GM04504 (cell line): ENCODE data around the gene SPNS2.
A peak's percentile ranks its signal among the peaks of the same experiment; 100 is the strongest.

Experiments
- DNase-seq: peaks from one replicate; pipeline ENCODE4 v3.0.0-alpha.2; 2012; ENCODE audit warnings: low read depth

The SPNS2 gene

DNA sequence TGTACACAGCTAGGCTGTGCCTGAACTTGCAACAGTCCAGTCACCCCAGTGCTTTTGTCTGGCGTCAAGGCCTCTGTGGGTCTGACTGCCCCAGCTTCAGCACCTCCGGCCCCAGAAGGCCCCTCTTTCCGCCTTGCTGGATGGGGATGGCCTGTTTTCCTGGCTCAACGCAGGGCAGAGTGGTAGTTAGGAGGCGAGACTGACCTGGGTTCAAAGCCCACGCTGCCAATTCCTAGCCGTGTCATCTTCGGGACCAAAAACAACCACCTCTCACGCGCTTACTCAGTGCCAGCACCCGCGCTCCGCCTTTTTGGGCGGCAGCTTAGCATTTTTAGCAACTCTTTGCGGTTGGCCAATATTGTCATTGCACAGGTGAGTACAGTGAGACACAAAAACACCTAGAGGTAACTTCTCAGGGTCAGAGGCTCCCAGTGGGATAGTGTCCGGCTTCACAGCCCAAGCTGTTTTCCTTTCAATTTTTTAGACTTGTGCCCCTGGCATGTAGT, 51.9 kb downstream of the SPNS2 start:
- DNase-seq, result no peak

DNA sequence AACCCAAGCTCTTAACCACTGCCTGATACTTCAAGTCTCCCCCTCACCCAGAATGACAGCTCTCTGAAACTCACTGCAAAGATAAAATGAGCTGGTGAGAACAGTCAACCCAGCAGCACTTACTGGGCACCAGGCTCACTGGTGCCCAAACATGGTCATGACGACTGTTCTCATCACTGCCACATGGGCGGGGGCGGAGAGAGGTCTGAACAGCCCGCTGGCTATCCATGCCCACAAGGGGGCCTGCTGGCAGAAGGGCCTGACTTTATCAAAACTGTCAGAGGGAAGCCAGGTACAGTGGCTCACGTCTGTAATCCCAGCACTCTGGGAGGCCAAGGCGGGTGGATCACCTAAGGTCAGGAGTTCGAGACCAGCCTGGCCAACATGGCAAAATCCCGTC, 52.5 kb downstream of the SPNS2 start:
- DNase-seq, result no peak

DNA sequence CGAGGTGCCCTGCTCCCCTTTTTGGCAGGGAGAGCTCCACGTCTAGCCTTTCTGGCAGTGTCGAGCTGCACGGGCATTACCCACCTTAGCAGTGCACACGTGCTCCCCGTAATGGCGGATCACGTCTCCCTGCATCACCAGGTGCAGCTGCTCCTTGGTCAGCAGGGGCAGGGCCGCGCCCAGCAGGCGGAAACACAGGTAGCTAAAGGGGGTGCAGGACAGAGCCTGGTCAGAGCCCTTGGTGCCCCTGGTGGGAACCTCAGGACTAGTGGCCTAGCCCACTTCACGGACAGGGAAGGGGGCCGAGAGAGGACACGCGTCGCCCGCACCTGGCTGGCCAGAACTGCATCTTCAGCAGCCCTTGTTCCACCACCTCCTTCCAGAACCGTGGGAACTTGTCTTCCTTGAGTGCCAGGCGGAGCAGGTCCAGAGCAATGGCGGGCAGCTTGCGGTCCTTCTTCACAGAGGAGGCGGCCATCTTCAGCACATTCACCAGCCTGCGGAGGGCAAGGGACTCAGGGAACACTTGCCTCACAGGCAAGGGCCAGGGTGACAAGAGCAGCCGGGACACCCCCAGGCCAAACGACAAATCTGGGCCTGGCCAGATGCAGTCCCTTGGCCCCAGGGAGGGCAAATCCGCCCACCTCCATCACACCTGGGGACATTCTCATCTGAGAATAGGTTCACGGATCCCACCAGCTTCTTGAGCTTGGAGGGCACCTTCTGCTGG, 53.3 kb downstream of the SPNS2 start:
- DNase-seq, result no peak

DNA sequence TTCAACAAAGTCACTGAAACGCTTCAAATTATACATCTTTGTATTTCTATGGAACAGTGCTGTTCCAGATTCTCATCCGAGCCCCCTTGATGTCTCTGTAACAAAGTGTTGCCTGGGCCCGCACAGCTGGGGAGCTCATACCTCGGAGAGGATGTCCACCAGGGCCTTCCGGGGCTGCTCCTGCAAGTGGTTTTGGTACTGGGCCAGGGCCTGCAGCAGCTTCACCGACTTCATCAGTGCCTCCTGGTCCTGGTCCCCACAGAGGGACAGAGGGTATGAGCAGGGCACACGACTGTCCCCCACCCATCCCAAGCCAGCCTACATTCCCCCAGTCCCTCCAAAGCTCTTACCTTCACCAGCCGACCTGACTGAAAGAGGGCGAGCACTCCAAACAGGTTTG, 55.0 kb downstream of the SPNS2 start:
- DNase-seq, result no peak

DNA sequence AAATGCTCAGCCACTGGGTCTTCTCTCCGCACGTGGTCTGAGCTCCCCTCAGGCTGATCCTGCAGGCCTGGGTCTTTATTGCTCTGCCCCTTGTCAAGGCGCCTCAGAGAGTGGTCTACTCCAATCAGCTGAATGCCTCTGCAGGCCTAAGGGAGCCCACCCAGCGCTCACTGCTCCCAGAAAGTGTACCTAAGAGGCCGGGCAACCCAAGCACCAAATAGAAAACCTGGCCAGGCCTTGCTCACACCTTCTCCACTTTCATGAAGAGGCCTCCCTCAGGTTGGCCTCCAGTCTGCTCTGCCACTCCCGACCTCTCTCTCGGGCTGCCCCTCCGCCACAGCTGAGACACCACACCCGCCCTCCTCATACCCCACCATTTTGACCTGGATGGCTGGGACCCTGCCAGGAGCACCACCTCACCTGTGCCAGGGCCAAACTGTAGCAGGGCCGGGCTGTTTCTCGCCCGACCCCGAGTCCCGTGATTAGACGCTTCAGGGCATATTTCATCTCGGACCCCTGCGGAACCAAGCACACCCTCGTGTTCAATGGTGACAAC, 55.8 kb downstream of the SPNS2 start:
- no peak for DNase-seq

DNA sequence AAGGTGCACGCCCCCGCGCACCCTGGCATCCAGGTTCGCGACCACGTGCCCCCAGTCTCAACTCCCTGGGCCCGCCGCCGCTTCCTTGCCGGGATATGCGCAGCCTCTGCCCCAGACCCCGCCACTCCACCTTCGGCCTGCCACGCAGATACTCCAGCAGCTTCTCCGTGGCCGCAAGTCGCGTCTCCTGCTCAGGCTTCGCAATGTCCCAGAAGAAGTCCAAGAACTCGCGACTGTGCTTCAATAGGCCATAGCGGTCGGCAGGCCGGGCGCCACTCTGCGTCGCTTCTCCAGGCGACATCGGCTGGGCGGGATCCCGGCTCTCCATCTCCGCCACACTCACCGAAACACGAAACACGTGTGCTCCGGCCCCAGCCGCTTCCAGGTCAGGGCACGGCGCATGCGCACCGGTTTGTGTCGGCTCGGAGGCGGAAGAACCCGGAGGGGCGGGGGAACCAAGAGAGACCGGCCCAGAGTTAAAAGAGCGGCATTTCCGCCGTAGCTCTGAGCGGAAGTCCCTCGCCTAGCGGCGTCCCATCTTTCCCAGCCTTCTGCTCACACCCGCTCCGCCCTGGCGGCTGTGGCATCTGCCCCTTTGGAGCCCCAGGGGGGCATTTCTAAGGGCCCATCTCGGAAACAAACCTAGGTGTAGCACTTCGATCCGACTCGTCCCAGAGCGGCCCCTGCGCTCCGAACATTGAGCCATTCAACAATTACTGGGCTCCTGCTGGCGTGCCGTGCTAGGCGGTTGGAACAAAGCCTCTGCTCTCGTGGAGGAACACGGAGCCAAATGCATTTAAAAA, 56.5 kb downstream of the SPNS2 start, which contains the start of gene MYBBP1A:
MYBBP1A (minus strand) TSS at position 388 of the 803 bp plus-strand sequence; CDS start at position 328, 60 bp downstream.
- DNase-seq, result peak; percentile 89

DNA sequence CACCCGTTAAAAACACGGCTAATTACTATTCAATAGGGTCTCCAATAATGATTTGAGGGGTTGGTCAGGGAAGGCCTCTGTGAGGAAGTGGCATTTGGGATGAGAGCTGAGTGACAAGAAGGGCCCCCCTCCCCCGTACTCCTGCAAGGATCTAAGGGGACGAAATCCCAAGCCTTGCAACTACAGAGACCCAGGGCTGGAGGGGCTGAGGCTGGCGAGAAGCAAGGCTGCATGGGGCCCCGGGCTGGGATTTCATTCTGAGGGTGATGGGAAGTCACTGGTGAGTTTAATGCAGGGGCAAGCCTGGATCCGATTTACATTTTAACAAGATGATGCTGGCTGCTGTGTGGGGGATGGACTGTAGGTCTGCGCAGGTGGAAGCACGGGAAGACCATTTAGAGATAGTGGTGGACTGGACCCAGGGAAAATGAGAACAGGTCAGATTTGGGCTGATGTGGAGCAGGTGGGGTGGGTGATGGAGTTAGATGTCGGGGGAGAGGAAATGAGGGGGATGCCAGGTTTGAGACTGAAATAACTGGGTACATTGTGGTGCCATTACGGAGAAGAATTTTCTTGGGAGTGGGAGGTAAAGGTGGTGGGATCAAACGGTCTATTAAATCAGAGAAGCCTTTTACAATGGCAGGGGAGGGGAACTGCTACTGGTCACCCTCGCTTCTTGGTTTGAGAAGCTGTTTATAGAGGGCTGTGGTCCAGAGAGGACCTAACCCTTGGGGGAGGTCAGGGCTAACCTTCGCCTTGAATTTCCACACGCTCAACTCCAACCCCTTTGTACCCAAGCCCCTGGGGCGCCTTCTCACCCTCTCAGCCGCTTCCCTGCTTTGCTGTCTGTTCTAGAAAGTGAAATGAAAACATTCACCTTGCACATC, 57.4 kb downstream of the SPNS2 start:
- no peak for DNase-seq

DNA sequence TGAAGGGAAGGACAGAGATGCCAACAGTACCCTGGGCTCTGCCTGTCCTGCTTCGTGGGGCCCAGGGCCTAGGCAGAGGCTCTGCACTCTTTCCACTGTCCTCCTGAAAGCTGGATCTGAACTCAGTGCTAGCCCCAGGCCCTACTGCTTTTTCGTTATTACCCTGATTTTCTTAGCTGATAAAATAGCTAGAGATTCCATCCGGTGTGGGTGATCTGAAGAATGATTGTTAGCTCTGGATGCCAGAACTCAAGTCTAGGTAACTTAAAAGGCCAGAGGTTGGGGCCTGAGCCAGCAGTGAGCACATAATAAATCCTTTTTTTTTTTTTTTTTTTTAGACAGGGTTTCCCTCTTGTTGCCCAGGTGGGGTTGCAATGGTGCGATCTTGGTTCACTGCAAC, 58.3 kb downstream of the SPNS2 start:
- no peak for DNase-seq

DNA sequence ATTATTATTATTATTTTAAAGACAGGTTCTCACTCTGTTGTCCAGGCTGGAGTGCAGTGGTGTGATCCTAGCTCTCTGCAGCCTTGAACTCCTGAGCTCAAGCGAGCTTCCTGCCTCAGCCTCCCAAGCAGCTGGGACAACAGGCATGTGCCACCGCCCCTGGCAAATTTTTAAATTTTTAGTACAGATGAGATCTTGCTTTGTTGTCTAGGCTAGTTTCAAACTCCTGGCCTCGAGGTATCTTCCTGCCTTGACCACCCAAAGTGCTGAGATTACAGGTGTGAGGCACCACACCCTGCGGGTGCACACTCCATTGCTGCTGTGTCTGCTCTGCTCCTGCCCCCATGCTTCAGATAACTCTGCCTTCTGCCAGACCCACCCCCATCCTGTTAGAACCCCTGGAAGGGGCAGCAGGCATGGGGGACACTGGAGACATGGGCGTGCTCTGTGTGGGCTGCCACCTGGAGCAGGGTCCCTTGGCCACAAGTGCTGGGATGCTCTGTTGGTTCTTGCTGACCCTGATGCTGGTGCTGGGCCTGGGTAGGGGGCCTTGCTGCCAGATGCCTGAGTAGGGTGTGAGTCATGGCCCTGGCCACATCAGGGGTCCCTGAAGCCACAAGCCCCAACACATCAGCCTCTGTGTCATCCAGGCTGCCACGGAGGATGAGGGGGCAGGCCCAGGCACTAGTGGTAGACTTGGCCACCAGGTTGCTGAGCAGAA, 59.1 kb downstream of the SPNS2 start:
- no peak for DNase-seq

DNA sequence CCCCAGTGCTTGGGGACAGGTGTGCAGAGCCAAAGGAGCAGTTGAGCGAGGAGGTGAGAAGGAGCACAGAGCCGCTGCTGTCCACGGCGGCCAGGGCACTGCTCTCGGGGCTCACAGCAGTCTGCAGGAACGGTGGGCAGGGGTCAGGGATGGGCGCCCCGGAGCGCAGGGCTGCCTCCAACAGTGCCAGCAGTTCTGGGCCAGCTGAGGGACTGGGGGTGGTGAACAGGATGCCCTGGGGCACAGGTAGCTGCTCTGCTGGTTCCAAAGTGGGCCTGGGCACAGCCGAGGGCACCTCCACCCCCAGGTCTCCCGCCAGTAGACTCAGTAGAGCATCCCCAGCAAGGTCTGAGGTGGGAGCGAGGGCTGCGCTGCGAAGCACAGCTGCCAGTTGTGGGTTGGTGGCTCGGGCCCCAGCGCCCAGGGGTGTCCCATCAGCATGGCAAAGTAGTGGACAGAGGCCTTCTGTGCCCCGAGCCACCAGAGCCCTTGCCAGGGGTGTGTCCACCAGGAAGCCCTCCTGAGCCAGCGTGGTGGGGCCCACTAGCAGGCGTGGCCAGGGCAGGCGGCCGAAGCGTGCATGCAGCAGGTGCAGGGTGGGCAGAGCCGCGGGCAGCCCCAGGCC, 59.8 kb downstream of the SPNS2 start:
- no peak for DNase-seq

DNA sequence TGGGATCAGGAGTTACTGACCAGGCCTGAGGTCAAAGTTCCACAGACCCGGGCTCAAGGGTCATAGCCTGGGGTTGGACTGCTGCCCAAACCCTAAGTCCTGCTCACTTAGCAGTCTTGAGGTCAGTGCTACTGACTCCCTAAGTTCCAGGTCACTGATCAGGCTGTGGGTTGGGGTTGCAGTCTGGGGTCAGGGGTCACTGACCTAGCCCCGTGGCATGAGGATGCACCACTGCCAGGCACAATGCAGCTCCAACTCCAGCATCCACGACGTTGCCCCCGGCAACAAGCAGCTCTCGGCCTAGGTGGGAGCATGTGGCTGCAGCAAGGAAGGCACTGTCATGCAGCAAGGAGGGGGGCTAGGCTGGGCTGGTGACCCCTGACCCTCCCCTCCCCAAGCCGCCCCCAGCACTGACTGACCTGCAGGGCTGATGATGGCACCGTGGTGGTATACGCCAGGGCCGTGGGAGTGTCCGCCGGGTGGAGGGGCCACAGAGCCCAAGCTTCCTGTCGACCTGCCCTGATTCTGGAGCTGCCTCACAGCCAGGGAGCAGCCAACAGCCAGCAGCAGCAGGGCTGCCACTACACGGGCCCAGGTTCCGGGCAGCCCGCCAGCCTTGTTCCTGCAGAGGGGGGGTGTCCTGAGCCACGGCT, 60.6 kb downstream of the SPNS2 start:
- DNase-seq, result no peak

DNA sequence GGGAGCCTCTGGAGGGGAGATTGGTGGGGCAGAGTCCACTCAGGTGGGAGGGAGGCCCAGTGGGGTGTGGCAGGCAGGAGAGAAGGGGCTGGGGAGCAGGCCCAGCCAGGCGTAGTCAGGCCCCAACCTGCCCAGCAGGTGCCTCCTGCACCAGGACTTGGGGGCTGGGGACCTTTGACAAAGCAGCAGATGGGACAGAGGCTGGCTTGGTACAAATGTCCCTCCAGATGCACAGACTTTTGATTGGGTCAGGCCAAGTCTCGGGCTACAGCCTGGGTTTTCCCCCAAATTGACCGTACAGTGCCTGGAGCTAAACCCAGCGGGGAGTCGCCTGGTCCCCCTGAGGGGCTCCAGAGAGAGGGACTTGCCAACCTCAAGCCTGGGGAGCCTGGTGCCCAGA, 61.3 kb downstream of the SPNS2 start:
- DNase-seq, result no peak

DNA sequence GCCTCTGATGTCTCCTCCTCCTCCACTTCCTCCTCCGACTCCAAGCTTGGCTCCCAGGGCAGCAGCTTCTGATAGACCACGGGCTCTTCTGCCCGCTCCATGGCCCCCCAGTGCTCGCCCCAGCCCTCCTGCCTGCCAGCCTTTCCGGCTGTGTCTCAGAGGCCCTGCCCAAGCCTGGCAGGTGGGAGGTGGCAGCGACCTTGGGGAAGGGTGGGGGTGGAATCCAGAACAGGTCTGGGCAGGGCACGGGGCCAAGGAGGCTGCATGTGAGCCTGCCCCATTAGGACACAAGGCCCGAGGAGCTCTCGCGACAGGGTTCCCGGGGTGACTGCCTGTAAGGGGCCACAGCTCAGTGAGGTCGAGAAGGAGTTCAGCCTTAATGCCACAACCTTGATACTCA, 61.7 kb downstream of the SPNS2 start, which contains the start of gene GGT6:
GGT6 (minus strand) TSS at position 157 of the 400 bp plus-strand sequence; CDS start at position 101, 56 bp downstream.
- no peak for DNase-seq

DNA sequence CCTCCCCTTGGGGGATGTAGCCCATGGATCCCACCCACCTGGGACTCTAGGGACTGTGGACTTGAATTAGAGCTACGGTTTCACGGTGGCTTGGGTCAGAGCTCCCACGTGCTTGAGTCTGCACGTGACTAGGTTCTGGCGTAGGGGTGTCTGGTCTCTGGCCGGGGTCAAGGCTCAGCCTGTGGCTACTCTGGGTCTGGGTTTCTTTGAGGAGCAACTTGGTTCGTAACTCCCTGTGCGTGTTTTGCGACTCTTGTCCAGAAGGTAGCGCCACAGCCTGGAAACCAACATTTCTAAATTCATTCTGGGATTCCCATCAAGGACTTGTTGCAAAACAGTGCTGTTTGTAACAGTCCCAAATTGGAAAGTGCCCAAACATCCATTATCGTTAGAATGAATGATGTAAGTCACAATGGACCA, 62.2 kb downstream of the SPNS2 start:
- DNase-seq, result no peak

DNA sequence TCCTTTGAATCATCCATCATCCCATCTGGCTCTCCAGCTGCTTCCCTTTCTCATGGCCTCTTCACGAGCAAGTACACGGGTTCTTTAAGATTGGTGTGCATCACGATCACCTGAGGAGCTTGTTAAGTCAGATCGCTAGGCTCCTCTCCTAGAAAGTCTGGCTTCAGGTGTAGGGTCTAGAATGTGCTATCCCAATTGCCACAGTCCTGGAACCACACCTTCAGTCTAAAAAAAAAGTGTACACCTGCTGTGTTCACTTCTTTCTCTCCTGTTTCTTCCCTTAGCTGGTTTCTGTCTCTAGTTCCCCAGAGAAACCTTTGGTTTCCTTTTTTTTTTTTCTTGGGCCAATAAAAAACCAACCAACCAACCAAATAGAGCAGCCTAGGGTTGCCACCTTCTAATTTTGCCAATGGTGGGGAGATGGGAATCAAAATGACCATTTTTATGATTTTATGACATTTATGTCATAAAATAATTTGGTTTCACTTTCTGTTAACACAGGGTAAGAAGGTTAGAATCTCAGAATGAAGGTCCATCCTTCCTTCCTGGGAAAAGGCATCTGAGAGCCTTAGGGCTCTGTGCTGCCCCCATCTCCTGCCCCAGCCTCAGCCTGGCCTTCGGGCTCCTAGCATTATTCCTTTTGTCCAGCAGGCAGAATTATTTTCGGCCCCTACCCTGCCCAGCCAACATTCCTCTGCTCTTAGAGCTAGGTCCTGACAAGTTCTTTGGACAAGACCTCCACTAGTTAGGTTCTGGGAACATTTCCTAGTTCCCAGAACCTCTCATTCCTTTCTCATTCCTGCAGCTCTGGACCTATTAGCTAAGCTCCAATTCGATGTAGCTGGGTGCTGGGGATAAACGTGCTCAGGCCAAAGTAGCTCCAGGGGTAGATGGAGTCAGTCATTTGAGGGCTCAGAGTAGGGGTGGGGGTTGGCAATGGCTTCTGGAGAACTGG, 63.6 kb downstream of the SPNS2 start:
- DNase-seq, result no peak

DNA sequence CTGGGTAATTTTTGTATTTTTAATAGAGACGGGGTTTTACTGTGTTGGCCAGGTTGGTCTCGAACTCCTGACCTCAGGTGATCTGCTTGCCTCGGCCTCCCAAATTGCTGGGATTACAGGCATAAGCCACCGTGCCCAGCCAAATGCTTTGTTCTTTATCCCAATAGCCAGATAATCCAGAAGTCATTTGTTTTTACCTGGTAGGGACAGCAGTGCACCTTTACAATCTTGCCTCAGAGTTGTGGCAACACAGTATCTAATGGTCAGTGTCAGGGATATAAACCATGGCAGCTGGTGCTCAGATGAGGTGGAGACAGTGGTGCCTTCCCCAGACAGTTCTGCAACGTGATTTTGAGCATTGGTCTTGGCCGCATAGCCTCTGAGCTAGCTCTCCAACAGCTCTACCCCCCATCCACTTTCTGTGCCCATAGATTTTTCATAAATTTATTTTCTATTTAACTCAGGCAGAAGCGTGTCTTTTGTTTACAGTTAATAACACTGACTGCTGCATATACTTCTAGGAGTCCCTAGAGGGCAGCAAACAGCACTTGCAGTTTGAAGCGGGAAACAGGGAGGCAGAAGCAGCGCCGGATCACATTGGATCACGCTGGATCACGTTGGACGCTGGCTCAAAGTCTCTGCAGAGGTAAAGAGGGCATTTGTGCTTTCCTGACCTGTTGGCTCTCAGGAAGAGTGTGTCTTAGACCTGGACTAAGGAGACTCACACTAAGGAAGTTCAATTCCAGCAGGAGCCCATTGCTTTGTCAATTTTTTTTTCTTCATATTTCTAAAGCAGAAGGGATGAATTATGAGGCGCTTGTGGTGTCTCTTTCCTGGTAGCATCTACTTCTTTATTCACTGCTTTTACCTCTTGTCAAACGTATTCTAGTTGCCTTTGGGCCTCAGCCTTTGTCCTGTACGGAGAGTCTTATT, 66.8 kb downstream of the SPNS2 start:
- peak; percentile 30 for DNase-seq

DNA sequence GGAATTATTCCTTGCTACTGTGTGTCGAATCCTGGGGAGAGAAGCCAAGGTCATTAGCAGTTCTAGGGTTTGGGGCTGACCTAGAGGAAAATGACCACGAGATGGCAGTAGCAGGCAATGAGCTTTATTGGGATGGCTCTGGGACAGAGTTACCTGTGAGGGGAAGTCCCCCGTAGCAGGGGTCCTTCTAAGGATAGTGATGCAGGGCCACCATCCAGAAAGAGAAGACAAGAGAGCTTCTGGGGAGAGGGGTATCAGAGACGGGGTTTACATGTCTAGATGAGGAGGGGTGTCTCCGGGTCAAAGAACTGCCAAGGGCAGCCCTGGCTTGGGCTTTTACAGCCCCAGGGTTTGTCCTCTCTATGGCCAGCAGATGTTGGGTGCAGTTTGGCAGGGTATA, 68.1 kb downstream of the SPNS2 start:
- DNase-seq, result no peak

DNA sequence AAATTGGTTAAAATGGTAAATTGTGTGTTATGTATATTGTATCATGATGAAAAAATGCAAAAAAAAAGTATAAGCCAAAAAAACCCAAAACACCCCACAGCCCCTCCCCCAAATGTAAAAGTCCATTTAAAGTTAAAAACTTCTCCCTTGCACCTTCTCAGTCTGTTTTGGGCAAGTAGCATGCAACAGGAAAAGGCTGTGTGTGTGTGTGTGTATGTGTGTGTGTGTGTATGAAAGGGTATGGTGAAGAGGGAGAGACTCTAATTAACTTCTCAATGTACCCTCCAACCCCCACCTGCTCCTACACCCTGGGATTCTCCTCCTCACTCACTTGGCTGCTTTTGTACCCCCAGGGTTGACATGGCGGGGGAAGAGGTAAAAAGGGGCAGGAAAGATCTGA, 70.9 kb downstream of the SPNS2 start:
- DNase-seq, result no peak
